GM23338 (cell line): ENCODE results near the gene TIMM22. TPM values are rescaled to one million over a fixed set of nuclear protein-coding genes. Genes with fewer than 3 reads are reported as not detected.

Source experiments
- ATAC-seq: fragments of 200-7000 bp; cut with Tn5 transposase; 3 replicates; pipeline ENCODE4 v1.9.1; 2020
- DNase-seq: peaks from one replicate; pipeline ENCODE4 v3.0.0-alpha.2; 2015; ENCODE audit warnings: low spot score
- H2AFZ ChIP-seq: fragments of 200-600 bp; sonication (generic); 2 replicates; pipeline ENCODE4 v1.8.0; 2016; ENCODE audit warnings: antibody characterized with exemption, mild to moderate bottlenecking, moderate library complexity
- H3F3A ChIP-seq: fragments of 200-600 bp; sonication (generic); replicated peaks from 2 replicates; pipeline ENCODE4 v1.8.0; 2017; ENCODE audit warnings: antibody characterized with exemption, mixed run types, low read depth
- H3K27ac ChIP-seq: fragments of 200-600 bp; sonication (generic); 2 replicates; pipeline ENCODE4 v1.6.1; 2016; ENCODE audit warnings: low read depth
- H3K27me3 ChIP-seq: fragments of 200-600 bp; sonication (generic); 2 replicates; pipeline ENCODE4 v1.8.0; 2016; ENCODE audit warnings: mild to moderate bottlenecking, mixed run types, moderate library complexity; ENCODE audit not compliant: insufficient read depth
- H3K36me3 ChIP-seq: fragments of 200-600 bp; sonication (generic); 2 replicates; pipeline ENCODE4 v1.8.0; 2016; ENCODE audit warnings: mild to moderate bottlenecking; ENCODE audit not compliant: insufficient read depth
- H3K4me1 ChIP-seq: fragments of 200-600 bp; sonication (generic); 2 replicates; pipeline ENCODE4 v1.8.0; 2016; ENCODE audit warnings: mild to moderate bottlenecking, moderate library complexity; ENCODE audit not compliant: insufficient read depth
- H3K4me2 ChIP-seq: fragments of 200-600 bp; sonication (generic); 2 replicates; pipeline ENCODE4 v1.7.1; 2017; ENCODE audit warnings: mixed run types
- H3K4me3 ChIP-seq: fragments of 200-600 bp; sonication (generic); 2 replicates; pipeline ENCODE4 v1.6.1; 2016; ENCODE audit warnings: mixed run types
- H3K79me2 ChIP-seq: fragments of 200-600 bp; sonication (generic); replicated peaks from 2 replicates; pipeline ENCODE4 v1.8.0; 2017; ENCODE audit warnings: mild to moderate bottlenecking; ENCODE audit not compliant: insufficient read depth
- H3K9me2 ChIP-seq: fragments of 200-600 bp; sonication (generic); 2 replicates; pipeline ENCODE4 v1.8.0; 2017; ENCODE audit not compliant: insufficient read depth
- H4K20me1 ChIP-seq: fragments of 200-600 bp; sonication (generic); replicated peaks from 2 replicates; pipeline ENCODE4 v1.8.0; 2017; ENCODE audit warnings: mild to moderate bottlenecking; ENCODE audit not compliant: insufficient read depth
- H3K27ac Mint-ChIP-seq: 2 replicates; pipeline ENCODE4 v1.8.0; 2020; ENCODE audit warnings: inconsistent platforms, mild to moderate bottlenecking, moderate library complexity, mixed read lengths
- H3K27me3 Mint-ChIP-seq: 3 replicates; pipeline ENCODE4 v1.8.0; 2022; ENCODE audit warnings: low read depth, mild to moderate bottlenecking, moderate library complexity, mixed read lengths, inconsistent platforms; ENCODE audit not compliant: insufficient read depth, poor library complexity
- H3K36me3 Mint-ChIP-seq: 3 replicates; pipeline ENCODE4 v1.8.0; 2021; ENCODE audit warnings: low read depth, mild to moderate bottlenecking, inconsistent platforms, moderate library complexity, mixed read lengths
- H3K4me1 Mint-ChIP-seq: 3 replicates; pipeline ENCODE4 v1.8.0; 2020; ENCODE audit warnings: mild to moderate bottlenecking, inconsistent platforms, mixed read lengths
- H3K4me3 Mint-ChIP-seq: 3 replicates; pipeline ENCODE4 v1.8.0; 2021; ENCODE audit warnings: moderate library complexity, mild to moderate bottlenecking, inconsistent platforms, mixed read lengths
- H3K9me3 Mint-ChIP-seq: 3 replicates; pipeline ENCODE4 v1.8.0; 2020; ENCODE audit warnings: moderate library complexity, mild to moderate bottlenecking, inconsistent platforms, mixed read lengths
- EZH2 ChIP-seq: fragments of 200-600 bp; sonication (generic); IDR thresholded peaks from one replicate; pipeline ENCODE4 v1.8.0; 2017; ENCODE audit warnings: antibody characterized with exemption, mild to moderate bottlenecking, low read depth; ENCODE audit not compliant: unreplicated experiment
- NANOG ChIP-seq: IDR thresholded peaks from 2 replicates; pipeline ENCODE4 v1.6.1; 2016; ENCODE audit warnings: antibody characterized with exemption, borderline replicate concordance
- polyA plus RNA-seq: library from polyadenylated mRNA; unstranded; fragments of >200 nt; fragmentation: Nextera tagmentation; extraction: Ambion mirVana; gene quantifications from 2 replicates; pipeline ENCODE4 v1.2.1, GENCODE V29; 2016
- total RNA-seq: library from RNA; depleted of rRNA; stranded (reverse); fragments of >200 nt; shearing (Covaris generic); gene quantifications from 2 replicates; pipeline ENCODE4 v1.2.3, GENCODE V29; 2014
- TF ChIP-seq, protein P1 (sequence below): fragments of 250-450 bp; sonication (Bioruptor Pico); IDR thresholded peaks from 2 replicates; pipeline ENCODE4 v1.5.0; 2020; ENCODE audit warnings: mild to moderate bottlenecking, moderate library complexity

Gene TIMM22
- total and polyA plus RNA-seq, 2 experiments from 2014 or later, result 21.9 to 24.4 TPM

DNA sequence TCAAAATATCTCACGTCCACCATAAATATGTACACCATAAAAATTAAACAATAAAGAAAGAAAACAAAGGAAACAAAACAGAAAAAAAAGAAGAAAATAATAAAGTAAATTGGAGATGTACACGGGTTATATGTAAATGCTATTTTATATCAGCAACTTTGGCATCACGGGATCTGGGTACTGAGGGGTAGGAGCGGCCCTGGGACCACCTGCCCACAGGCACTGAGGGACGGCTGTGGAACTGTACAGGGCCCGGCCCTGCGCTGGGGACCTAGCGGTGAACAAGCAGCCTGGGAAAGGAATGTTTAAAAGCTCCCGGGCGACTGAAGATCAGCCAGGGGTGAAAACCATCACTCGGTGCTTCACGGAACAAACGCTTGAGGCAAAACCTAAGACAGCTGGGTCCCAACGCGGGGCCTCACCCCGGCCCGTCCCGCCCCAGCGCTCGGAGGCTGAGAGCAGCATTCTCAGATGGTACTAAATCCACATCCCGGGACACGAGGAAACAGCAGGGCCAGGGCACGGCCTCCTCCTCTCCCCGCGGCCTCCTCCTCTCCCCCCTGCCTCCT is 48.6 kb upstream of the TIMM22 start:
- H3K4me3 ChIP-seq, result no peak overlapping the region
- H3K36me3 ChIP-seq, result no peaks in the 10 kb centered on the region
- H4K20me1 ChIP-seq, result peaks cover 3% of the 10 kb centered on the region; the same call in 1 of the 2 replicates
- DNase-seq (peak; percentile 83), ATAC-seq (peak; percentile 6; the same call in 2 of the 3 replicates)
- H3K27ac Mint-ChIP-seq, result no peak overlapping the region
- no peak overlapping the region for H2AFZ ChIP-seq
- peaks cover 19% of the 10 kb centered on the region for H3K36me3 Mint-ChIP-seq
- H3K9me3 Mint-ChIP-seq, result peaks cover 3% of the 10 kb centered on the region; the same call in 2 of the 3 replicates
- H3K27me3 Mint-ChIP-seq, result peaks cover 16% of the 10 kb centered on the region
- peaks cover 16% of the 10 kb centered on the region for H3K4me1 ChIP-seq
- H3K27me3 ChIP-seq, result no peaks in the 10 kb centered on the region
- peaks cover 62% of the 10 kb centered on the region for H3K79me2 ChIP-seq
- H3K4me1 Mint-ChIP-seq, result peaks cover 32% of the 10 kb centered on the region
- H3F3A ChIP-seq, result peaks cover 16% of the 10 kb centered on the region; the same call in 1 of the 2 replicates
- H3K9me2 ChIP-seq, result no peaks in the 10 kb centered on the region
- H3K4me2 ChIP-seq, result no peak overlapping the region
- peak overlapping the region; percentile 90 for H3K27ac ChIP-seq
- peak overlapping the region; percentile 20; the same call in 1 of the 3 replicates for H3K4me3 Mint-ChIP-seq
- TF ChIP-seq EZH2 (no peak), NANOG (no peak)
- TF ChIP-seq, protein P1, sequence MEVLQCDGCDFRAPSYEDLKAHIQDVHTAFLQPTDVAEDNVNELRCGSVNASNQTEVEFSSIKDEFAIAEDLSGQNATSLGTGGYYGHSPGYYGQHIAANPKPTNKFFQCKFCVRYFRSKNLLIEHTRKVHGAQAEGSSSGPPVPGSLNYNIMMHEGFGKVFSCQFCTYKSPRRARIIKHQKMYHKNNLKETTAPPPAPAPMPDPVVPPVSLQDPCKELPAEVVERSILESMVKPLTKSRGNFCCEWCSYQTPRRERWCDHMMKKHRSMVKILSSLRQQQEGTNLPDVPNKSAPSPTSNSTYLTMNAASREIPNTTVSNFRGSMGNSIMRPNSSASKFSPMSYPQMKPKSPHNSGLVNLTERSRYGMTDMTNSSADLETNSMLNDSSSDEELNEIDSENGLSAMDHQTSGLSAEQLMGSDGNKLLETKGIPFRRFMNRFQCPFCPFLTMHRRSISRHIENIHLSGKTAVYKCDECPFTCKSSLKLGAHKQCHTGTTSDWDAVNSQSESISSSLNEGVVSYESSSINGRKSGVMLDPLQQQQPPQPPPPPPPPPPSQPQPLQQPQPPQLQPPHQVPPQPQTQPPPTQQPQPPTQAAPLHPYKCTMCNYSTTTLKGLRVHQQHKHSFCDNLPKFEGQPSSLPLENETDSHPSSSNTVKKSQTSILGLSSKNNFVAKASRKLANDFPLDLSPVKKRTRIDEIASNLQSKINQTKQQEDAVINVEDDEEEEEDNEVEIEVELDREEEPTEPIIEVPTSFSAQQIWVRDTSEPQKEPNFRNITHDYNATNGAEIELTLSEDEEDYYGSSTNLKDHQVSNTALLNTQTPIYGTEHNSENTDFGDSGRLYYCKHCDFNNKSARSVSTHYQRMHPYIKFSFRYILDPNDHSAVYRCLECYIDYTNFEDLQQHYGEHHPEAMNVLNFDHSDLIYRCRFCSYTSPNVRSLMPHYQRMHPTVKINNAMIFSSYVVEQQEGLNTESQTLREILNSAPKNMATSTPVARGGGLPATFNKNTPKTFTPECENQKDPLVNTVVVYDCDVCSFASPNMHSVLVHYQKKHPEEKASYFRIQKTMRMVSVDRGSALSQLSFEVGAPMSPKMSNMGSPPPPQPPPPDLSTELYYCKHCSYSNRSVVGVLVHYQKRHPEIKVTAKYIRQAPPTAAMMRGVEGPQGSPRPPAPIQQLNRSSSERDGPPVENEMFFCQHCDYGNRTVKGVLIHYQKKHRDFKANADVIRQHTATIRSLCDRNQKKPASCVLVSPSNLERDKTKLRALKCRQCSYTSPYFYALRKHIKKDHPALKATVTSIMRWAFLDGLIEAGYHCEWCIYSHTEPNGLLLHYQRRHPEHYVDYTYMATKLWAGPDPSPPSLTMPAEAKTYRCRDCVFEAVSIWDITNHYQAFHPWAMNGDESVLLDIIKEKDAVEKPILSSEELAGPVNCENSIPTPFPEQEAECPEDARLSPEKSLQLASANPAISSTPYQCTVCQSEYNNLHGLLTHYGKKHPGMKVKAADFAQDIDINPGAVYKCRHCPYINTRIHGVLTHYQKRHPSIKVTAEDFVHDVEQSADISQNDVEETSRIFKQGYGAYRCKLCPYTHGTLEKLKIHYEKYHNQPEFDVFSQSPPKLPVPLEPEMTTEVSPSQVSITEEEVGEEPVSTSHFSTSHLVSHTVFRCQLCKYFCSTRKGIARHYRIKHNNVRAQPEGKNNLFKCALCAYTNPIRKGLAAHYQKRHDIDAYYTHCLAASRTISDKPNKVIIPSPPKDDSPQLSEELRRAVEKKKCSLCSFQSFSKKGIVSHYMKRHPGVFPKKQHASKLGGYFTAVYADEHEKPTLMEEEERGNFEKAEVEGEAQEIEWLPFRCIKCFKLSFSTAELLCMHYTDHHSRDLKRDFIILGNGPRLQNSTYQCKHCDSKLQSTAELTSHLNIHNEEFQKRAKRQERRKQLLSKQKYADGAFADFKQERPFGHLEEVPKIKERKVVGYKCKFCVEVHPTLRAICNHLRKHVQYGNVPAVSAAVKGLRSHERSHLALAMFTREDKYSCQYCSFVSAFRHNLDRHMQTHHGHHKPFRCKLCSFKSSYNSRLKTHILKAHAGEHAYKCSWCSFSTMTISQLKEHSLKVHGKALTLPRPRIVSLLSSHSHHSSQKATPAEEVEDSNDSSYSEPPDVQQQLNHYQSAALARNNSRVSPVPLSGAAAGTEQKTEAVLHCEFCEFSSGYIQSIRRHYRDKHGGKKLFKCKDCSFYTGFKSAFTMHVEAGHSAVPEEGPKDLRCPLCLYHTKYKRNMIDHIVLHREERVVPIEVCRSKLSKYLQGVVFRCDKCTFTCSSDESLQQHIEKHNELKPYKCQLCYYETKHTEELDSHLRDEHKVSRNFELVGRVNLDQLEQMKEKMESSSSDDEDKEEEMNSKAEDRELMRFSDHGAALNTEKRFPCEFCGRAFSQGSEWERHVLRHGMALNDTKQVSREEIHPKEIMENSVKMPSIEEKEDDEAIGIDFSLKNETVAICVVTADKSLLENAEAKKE (CRISPR knock-in tag), result no peak

GRCh38 chr17:949623-950303 is 47.2 kb upstream of the TIMM22 start:
- peak overlapping the region; percentile 15 for H3K4me3 ChIP-seq
- H3K9me2 ChIP-seq, result no peaks in the 10 kb centered on the region
- H3F3A ChIP-seq, result peaks cover 16% of the 10 kb centered on the region; the same call in 1 of the 2 replicates
- H3K79me2 ChIP-seq, result peaks cover 62% of the 10 kb centered on the region
- peaks cover 17% of the 10 kb centered on the region for H3K36me3 Mint-ChIP-seq
- H3K36me3 ChIP-seq, result no peaks in the 10 kb centered on the region; the same call in 1 of the 2 replicates
- H3K4me1 Mint-ChIP-seq, result peaks cover 31% of the 10 kb centered on the region
- no peaks in the 10 kb centered on the region; the same call in 1 of the 2 replicates for H4K20me1 ChIP-seq
- peak overlapping the region; percentile 45 for H3K4me2 ChIP-seq
- ATAC-seq (peak; percentile 48), DNase-seq (peak; percentile 96)
- peaks cover 10% of the 10 kb centered on the region for H3K4me1 ChIP-seq
- peak overlapping the region; percentile 98 for H3K27ac ChIP-seq
- peak overlapping the region; percentile 97 for H3K27ac Mint-ChIP-seq
- H3K9me3 Mint-ChIP-seq, result peaks cover 3% of the 10 kb centered on the region; the same call in 2 of the 3 replicates
- H3K4me3 Mint-ChIP-seq, result peak overlapping the region; percentile 58
- H2AFZ ChIP-seq, result no peak overlapping the region
- no peaks in the 10 kb centered on the region for H3K27me3 ChIP-seq
- H3K27me3 Mint-ChIP-seq, result peaks cover 20% of the 10 kb centered on the region
- TF ChIP-seq, protein P1 (CRISPR knock-in tag), result 0 out of 2 replicates have a peak, but pooled peaks have one; percentile 19
